Gastrocnemius medialis (tissue), 4 donors: Measurements from ENCODE around the gene UBE3B.

Experiments
- CTCF ChIP-seq, 5 experiments: fragments of 450-650 bp in 3 of 5; fragments of 200-600 bp in 2 of 5; sonication (generic) in 2 of 5; IDR thresholded peaks in 4 of 5; conservative IDR thresholded peaks in 1 of 5; 1 replicate in 4 of 5; 2 replicates in 1 of 5; pipeline ENCODE4 v1.5.1; 2016 to 2019; ENCODE audit warnings: antibody characterized with exemption in 5 of 5, mild to moderate bottlenecking in 3 of 5, moderate library complexity in 3 of 5
- POLR2A ChIP-seq, 2 donors: fragments of 450-650 bp; IDR thresholded peaks; one replicate each; pipeline ENCODE4 v1.6.1; 2017; ENCODE audit warnings: antibody characterized with exemption in 2 of 2, mild to moderate bottlenecking in 2 of 2, moderate library complexity in 2 of 2

- TF ChIP-seq CTCF (IDR thresholded peaks at IDR 0.05 in 4 of 5, conservative IDR thresholded peaks at IDR 0.05 in 1 of 5) (no peak), POLR2A (IDR thresholded peaks at IDR 0.05) (no peak)
Measured at GRCh38 chr12:109561711-109562030, 84.2 kb downstream of the UBE3B start.
